Measurements from ENCODE around the gene LMNTD2.

- TF ChIP-seq POLR2A (IDR thresholded peaks at IDR 0.05) (no peak), CTCF (IDR thresholded peaks at IDR 0.05) (no peak)
Measured at GRCh38 chr11:587978-588380, 27.4 kb upstream of the LMNTD2 start.
